Pulmonary artery endothelial cell (primary cell): ENCODE data around the gene ANTXRL. TPM values are rescaled to one million over a fixed set of nuclear protein-coding genes. Genes with fewer than 3 reads are reported as not detected.
"Not testable (repeated sequence)": the region's sequence is repeated elsewhere in the genome, so short reads cannot be mapped to it uniquely, and the experiment has no call there.

Experiments
- DNase-seq: peaks from one replicate; pipeline ENCODE4 v3.0.0-alpha.2; 2011; ENCODE audit warnings: low read depth, low spot score
- total RNA-seq: library from RNA; depleted of rRNA; stranded (reverse); fragments of >200 nt; gene quantifications from 2 replicates; pipeline ENCODE4 v1.2.3, GENCODE V29; 2014

Gene ANTXRL
- total RNA-seq, 1 donor from 2014 or later, result not detected

DNA sequence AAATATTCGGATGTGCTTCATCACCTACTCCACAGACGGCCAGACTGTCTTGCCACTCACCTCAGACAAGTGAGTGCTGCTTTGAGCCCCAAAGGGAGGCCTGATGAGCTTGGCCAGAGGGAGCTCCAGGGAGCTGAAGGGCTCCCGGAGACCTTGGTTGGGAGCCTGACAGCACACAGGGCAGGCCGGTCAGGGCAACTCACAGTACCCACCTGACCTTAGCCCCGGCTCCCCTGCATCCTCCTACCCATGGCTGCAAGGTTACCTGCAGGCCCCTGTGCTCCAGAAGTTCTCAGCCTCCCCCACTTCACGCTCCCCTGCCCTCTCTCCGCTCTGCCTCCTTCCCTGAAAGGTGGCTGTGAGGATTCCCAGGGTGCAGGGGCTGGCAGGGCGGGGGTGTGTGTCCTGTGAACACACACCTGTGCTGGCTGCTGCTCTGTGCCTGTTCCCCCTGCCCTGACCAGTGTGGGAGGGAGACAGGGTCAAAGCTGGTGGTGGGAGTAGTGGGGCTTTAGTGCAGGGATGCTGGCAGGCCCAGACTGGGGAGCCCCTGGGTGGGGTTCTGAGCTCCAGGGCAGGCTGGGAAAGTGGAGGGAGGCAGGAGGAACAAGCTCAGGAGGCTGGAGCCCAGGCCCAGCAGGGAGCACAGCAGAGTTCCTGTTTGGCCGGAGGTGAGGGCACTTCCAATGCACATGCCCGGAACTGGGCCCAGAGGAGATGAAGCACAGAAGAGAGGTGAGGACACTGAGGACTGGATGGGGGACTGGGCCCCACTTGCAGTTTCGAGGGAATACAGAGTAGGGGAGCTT, 7.2 kb downstream of the ANTXRL start:
- no peak for DNase-seq

DNA sequence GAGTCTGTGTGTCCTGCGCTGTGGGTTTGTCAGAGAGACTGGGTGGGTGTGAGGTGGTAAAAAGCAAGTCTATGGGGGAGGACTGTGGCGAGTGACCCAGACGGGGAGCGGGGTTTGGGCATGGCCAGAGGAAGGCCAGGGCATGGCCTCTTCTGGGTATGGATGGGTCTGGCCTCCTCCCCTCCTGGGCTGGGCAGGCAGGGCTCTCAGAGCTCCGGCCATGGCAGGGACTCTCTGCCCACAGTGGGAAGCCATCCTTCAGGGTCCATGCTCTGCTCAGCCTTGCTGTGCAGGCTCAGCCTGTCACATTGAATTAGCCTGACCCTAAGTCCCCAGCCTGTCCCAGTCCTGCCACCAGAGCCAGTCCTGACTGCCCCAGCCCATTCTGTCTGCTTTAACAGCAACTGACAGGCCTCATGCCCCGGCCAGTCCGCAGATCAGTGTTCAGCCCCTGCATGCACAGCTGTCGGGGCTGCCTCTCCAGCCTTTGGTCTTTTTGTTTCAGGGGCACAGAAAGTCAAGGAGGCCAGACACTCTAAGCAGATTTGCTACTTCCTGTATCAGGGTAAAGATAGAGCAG, 7.9 kb downstream of the ANTXRL start:
- DNase-seq, result no peak

DNA sequence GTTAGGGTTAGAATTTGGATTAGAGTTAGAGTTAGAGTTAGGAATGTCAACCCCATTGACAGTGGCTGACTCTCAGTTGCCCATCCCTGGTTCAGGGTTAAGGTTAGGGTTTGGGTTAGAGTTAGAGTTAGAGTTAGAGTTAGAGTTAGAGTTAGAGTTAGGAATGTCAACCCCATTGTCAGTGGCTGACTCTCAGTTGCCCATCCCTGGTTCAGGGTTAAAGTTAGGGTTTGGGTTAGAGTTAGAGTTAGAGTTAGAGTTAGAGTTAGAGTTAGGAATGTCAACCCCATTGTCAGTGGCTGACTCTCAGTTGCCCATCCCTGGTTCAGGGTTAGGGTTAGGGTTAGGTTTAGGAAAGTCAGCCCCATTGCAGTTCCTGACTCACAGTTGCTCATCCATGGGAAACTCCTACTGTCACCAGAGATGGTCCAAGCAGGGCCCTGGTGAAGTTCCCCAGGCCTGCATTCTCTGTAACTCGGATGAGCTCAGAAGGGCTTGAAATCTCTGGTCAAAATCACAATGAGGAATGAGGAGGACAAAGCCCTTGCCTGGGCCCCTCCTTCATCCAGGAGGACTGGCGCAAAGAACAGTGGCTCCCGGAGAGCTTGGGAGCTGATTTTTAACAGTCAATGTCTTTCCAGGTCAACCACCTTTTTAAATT, 8.7 kb downstream of the ANTXRL start:
- DNase-seq, result not testable (repeated sequence)

DNA sequence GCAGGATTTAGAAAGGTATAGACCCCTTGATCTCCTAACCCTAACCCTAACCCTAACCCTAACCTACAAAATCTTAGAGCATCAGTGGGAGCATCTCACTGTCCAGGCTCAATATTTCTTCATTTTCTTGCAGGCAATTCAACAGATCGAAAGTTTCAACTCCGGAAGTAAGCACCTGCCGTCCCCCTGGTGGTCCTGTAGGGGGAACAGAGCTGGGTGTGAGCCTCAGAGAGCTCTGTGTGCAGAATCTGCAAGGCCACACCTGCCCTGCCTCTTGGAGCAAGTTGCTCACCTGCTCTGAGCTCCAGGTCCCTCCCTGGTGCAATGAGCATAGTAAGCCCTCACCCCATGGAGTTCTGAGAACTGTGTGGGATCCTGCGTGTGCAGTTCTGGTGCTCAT, 9.3 kb downstream of the ANTXRL start:
- not testable (repeated sequence) for DNase-seq

DNA sequence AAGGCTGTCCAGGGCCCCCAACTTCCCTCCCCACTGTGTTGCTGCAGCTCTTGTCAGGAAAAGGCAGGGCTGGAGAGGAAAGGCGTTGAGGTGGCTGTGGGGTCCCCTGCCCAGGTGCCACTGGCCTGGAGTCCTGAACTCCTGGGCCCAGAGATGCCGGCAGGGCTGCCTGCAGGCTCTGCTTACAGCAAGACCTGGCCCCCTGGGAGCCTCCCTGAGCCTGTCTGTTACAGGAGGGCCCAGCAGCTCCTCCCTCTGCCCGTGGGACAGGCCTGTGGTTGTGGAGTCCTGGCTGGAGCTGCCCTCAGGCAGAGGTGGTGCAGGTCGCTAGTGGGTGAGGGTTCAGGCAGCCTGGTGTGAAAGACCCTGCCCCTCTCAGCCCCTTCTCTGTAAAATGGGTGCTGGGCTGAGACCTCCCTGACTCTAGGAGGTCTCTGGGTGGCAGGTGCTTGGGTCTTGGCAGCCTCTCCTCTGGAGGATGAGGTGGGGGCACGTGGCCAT, 9.9 kb downstream of the ANTXRL start:
- no peak for DNase-seq

DNA sequence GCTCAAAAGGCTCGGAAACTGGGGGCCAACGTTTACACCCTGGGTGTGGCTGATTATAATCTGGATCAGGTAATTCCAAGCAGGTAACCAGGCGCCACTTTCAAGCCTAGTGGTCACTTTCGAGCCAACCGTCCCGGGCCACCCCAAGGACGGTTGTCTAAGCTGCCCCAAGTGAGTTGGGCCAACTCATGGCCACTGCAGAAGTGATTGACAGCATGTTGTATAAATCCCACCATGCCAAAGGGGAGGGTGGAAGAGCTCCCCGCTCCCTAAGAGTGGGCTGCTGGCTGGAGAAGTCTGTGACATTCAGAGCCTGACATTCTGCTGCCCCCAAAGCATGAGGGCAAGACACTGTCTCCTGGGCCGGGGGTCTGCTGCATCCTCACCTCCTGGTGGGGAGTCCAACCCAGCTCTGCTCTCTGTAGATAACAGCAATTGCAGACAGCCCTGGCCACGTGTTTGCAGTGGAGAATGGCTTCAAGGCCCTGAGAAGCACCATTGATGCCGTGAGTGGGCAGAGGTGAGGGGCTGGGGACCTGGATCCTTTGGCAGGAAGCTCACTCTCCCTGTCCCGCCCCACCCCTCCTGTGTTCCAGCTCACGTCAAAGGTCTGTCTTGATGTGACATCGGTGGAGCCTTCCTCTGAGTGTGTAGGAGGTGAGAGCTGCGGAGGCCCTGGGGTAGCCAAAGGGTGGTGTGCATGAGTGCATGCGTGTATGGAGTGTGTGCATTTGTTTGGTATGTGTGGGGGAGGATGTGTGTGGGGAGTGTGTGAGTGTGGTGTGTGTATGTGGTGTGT, 10.8 kb downstream of the ANTXRL start:
- no peak for DNase-seq

DNA sequence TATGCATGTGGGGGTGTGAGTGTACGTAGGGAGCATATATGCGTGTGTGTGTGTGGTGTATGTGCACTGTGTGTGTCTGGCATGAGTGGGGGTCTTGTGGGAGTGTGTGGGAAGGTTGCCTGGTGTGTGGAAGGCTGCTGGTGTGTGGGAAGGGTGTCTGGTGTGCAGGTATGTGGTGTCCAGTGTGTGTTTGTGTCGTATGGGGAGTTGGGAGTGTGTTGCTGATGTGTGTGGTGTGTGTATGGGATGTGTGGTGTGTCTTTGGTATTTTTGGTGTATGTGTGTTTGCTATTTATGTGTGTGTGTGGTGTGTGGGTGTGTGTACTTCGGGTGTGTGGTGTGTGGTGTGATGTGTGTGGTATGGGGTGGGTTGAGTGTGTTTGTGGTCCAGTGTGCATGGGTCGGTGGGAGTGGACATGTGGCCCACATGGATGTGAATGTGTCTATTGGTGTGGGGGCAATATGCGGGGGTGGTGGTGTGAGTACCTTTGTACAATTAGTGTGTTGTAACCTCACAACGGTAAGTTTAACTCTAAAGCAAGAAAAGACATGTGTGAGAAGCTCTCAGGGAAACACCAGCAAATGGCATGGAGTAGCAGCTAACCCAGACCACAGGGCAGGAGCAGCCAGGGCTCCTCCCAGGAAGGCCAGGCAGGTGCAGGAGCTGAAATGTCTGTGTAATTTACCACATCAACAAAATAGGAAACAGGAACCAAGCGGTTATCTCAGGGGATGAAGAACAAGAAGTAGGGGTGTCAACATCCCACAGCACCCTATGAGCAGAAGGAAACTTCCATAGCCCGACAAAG, 11.9 kb downstream of the ANTXRL start:
- DNase-seq, result no peak

DNA sequence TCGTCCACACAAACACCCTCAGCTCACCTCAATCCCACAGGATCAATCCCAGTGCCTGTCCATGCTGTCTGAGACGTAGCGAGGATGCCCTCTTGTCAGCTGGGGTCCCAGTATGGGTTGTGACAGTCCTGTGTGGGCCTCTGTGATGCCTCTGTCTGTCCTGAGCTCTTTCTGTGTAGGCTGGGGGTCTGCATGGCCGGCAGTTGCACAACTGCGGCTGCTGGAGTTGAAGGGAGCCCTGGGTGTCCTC, 12.4 kb downstream of the ANTXRL start:
- no peak for DNase-seq

DNA sequence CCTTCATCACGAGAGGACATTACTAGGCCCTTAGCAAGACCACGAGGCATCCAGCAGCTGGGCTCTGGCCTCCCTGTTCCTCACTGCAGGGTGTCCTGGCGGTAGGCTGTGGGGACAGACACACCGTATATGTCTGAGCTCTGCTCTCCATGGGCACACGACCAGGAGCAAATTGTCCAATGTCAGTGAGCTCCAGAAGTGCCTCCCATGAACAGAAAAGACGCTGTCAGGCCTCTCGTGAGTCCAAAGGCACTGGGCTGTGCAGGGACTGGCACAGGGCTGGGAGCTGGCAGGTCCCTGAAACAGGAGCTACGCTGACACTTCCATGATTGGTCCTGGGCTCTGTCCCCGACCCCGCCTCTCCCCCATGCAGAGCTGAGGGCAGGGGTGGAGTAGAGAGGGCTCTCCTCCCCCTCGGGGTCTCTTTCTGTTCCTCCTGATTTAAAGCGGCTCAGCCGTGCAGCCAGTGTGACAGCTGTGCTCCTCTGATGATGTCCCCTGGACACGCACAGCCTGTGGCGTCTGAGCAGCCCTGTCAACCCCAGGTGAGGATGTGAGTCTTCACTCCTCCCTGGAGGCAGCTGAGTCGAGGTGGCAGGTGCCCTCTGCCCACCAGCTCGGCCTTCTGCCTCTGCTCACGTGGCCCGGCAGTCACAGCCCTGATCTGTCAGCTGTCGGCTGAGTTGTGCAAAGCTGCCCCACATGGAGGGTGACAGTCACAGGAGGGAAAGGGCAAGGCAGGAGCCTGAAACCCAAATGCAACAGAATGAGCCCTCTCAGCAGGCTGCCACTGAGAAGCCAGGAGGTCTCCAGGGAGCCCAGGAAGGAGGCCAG, 13.0 kb downstream of the ANTXRL start:
- DNase-seq, result no peak

DNA sequence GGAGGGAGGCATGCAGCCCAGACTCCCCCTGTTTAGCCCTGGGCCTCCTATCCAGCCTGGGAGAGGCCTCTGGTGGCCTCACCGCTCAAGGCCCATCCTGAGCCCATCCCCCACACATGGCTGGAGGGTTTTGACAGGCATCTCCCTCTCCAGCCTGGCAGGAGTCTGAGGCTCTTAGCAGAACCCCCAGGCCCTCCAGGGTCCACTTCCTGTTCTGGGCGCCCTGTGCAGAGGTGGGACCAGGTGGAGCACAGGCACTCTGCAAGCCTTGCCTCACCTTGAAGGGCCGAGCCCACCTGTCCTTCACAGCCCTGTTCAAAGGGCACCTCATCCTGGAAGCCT, 13.5 kb downstream of the ANTXRL start:
- not testable (repeated sequence) for DNase-seq

DNA sequence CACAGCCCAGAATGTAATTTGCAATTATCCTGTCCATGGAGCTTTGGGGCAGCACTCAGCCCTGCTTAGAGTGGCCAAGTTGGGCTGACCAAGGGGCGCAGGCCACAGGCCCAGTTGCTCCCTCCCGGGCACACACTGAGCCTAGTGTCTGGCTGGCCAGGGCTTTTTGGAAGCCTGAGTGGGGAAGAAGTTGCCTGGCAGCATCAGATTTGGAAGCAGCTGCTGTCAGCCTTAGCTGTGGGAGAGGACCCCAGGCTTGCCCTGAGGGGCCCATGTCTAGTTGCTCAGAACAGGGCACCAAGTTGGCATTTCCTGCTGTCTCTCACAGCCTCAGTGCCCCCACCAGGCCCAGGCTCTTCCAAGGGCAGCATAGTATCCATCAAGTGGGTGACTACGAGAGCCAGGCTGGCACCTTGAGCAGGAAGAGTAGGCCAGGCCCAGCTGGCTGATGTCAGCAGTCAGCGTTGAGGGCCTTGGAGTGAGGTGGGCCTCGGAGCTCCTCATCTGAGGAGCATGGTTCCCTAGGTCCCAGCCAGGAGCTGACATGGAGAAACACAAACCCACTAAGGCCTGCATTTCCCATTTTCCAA, 14.4 kb downstream of the ANTXRL start:
- DNase-seq, result no peak

DNA sequence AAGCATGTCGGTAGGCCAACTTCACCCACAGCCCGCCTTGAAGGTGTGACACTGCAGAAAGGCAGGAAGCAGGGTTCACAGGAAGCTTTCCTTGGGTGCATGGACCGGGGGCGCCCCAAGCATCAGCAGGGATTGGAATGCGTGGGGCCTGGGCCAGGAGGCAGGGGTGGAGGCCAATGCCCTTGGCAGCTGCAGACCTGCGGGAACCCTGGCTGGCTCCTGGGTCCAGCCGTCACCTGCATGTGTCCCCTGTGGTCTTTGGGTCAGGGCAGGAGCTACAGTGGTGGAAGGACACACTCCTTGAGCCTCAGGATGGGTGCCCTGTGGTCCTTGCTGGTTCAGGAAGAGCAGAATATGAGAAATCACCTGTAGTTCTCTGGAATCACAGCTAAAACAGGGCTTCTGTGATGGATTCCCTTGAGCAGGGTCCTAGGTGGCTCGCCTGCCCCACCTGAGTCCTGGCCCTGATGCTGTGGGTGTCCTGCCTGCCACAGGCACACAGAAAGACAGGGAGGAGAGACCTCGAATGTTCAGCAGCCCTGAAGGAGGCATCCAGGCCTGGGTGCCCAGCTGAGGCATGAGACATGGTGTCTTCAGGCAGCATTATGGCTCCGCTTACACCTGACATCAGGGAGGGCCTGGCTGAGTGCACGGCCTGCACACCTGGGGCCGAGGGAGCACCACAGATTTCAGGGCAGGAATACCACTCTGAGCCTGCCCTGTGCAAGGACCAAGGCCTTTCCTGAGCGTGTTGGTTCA, 15.1 kb downstream of the ANTXRL start:
- DNase-seq, result no peak

DNA sequence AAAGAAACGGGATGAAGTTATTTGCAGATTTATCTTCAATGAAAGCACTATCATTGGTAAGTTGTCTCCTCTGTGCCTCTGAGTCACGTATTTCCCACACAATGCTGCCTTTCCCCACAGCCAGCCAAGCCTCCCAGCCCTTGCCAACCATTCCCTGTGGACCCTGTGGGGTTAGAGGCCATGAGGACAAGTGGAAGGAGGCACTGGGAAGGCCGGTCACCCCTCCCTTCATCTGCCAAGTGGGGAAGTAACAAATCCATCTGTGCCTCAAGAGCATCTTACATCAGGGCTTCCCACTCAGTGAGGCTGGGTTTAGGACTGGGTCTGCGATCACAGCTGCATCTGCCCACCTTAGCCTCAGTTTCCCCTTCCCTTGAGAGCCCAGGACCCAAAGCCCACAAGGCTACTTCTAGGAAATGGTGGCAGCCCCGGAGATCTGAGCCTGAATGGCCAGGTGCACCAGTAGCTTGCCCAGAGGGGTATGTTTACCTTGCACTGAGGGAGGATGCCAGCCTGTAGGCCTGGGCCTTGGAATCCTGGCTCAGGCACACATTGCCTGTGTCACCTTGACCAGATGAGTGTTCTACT, 16.1 kb downstream of the ANTXRL start:
- DNase-seq, result not testable (repeated sequence)

DNA sequence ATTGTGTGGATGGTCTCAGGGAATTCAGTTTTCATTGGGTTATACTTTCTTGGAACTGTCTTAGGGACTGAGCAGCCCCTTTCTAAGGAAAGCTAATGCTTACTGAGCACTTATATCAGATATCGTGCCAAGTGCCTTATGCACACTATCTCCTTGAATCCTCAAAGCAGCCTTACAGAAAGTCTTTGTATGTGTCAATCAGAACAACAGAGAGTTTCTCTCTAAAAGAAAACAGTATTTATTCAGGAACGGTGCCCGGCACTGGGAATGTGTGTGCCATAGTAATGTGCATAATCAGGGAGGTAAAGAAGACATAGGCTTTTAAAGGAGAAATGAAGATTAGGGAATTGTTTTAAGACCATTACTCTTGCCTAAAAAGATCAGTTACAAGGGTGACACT, 17.3 kb downstream of the ANTXRL start:
- DNase-seq, result no peak

DNA sequence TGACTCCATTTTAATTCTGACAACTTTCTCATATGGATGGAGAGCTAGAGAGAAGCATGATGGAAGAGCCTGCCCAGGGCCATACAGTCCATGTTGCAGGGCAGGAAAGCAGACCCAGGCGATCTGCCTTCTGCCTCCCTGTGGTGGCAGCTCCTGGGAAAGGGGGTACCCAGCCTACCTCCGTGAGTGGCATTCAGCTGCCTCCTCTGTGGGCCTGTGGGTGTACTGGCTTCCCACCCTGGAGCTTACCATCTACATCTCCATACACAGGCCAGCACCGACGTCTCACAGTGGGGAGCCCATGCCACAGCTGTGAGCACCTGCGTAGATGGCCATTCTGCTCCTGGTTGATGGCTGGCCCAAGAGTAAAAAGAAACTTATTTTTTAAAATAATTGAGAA, 17.9 kb downstream of the ANTXRL start:
- not testable (repeated sequence) for DNase-seq

DNA sequence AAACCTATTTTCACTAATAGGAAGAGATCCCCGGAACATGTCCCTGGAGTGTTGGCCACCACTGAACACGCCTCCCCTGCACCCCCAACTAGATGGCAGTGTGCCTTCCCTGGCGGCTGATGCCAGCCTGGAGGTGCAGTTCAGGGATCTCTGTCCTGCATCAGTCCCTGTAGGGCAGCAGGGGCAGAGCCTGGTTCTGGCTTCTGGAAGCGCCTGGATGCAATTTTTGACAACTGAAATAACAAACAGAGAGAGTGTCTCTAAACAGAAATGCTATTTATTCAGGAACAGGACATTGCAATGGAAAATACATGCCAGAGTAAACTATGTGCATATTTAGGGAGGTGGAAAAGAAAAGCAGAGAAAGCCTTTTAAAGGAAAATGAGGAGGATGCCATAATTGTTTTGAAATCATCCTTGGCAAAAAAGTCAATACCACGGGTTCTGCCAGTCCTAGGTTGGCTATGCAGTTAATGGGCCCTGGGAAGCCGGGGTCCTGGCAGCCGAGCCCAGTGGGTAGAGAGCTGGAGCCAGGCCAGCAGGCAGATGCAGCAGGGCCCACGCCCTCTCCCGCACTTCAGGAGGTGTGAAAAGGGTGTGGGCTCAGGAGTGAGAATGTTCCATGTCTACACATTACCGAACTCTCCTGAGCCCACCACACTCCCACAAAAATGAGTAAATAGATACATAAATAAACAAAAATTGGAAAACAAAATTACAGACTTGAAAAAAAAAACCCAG, 18.5 kb downstream of the ANTXRL start:
- no peak for DNase-seq

DNA sequence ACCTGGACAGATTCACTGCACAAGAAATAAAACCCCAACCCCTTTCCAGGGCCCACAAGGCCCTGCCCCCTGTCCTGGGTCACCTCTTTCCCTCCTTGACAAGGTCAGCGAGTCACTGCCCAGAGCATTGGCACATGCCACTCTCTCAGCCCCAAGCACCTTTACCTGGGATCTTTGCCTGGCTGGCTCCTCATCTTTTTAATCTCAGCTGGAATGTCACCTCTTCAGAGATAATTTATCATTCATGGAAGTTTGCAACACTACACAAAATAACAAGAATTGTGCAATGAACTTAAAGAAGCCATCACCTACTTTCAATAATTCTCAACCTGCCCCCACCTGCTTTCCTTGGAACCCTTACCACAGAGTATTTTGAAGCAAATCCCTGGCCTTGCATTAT, 19.2 kb downstream of the ANTXRL start:
- no peak for DNase-seq
